Lower leg skin (tissue), 3 donors: ENCODE measurements around the gene CAPN5.

Experiments
- POLR2A ChIP-seq, 2 donors: fragments of 450-650 bp; IDR thresholded peaks; one replicate each; pipeline ENCODE4 v1.6.1; 2016 to 2017; ENCODE audit warnings: antibody characterized with exemption in 2 of 2, mild to moderate bottlenecking in 1 of 2, moderate library complexity in 1 of 2
- TF ChIP-seq, protein P1 (sequence below), 3 donors: fragments of 450-650 bp; IDR thresholded peaks; one replicate each; pipeline ENCODE4 v1.5.1; 2016; ENCODE audit warnings: antibody characterized with exemption in 3 of 3, mild to moderate bottlenecking in 3 of 3, moderate library complexity in 2 of 3

DNA sequence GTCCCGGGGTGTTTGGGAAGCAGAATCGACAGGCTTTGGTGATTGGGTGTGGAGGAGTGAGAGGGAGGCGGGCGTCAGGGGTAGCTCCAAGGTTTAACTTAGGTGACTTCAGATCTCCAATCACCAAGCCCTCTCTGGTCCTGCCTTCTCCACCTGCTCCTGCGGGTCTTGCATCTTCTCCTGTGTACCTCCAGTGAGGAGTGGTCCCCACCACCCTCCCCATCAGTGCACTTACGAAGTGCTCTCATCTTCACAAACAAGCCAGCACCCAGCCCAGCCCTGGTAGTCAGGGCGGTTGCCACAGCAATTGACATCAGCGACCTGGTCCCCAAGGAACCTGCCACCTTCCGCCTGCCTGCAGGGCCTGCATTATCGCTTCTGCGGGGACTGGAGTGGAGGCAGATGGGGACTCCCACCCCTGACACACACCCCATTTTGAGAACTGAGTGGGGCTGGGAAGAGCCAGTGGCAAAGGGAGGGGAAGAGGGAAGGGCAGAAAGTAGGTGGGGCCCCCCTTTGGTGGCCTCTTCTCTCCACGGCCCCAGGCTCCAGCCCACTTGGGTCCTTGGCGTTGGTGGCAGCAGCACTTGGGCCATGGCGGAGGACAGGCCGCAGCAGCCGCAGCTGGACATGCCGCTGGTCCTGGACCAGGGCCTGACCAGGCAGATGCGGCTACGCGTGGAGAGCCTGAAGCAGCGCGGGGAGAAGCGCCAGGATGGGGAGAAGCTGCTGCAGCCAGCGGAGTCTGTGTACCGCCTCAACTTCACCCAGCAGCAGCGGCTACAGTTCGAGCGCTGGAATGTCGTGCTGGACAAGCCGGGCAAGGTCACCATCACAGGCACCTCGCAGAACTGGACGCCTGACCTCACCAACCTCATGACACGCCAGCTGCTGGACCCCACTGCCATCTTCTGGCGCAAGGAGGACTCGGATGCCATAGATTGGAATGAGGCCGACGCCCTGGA lies 35.8 kb downstream of the CAPN5 start, which contains the start of gene OMP:
- TF ChIP-seq, protein P1, sequence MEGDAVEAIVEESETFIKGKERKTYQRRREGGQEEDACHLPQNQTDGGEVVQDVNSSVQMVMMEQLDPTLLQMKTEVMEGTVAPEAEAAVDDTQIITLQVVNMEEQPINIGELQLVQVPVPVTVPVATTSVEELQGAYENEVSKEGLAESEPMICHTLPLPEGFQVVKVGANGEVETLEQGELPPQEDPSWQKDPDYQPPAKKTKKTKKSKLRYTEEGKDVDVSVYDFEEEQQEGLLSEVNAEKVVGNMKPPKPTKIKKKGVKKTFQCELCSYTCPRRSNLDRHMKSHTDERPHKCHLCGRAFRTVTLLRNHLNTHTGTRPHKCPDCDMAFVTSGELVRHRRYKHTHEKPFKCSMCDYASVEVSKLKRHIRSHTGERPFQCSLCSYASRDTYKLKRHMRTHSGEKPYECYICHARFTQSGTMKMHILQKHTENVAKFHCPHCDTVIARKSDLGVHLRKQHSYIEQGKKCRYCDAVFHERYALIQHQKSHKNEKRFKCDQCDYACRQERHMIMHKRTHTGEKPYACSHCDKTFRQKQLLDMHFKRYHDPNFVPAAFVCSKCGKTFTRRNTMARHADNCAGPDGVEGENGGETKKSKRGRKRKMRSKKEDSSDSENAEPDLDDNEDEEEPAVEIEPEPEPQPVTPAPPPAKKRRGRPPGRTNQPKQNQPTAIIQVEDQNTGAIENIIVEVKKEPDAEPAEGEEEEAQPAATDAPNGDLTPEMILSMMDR (IDR thresholded peaks at IDR 0.05): no peak
- TF ChIP-seq POLR2A (IDR thresholded peaks at IDR 0.05): no peak
